HepG2 (cell line): Measurements from ENCODE around the gene SIK3. TPM values are rescaled to one million over a fixed set of nuclear protein-coding genes. Genes with fewer than 3 reads are reported as not detected.

Experiments used
- MAFK ChIP-seq, 2 experiments: IDR thresholded peaks in 1 of 2; conservative IDR thresholded peaks in 1 of 2; 2 replicates each; pipeline ENCODE4 v1.6.1; 2011; ENCODE audit warnings: improper control_type of control experiment in 2 of 2, low read length in 2 of 2
- ZHX2 ChIP-seq, 2 experiments: sonication (generic) in 1 of 2; formaldehyde crosslinking in 1 of 2; IDR thresholded peaks; 2 replicates each; pipeline versions ENCODE4 v1.6.1 to v1.9.0; 2014 to 2022; ENCODE audit warnings: antibody characterized with exemption in 1 of 2, borderline replicate concordance in 1 of 2, inconsistent platforms in 1 of 2, low read depth in 1 of 2, missing genetic modification reagents in 1 of 2
- polyA plus RNA-seq, 8 experiments: library from polyadenylated mRNA; depleted of rRNA in 3 of 8; stranded (reverse) in 7 of 8; unstranded in 1 of 8; fragments of >200 nt; fragmentation: Illumina TruSeq in 4 of 8; extraction: Trizol in 4 of 8; gene quantifications; 2 replicates each; pipeline versions ENCODE4 v1.2.1 to v1.2.3, GENCODE V29; 2011 to 2016; ENCODE audit warnings: low read depth in 4 of 8, missing spikeins in 1 of 8, mixed read lengths in 1 of 8; ENCODE audit not compliant: insufficient read depth in 1 of 8
- small RNA-seq, 3 experiments: library from RNA; depleted of rRNA; stranded (forward); fragments of <200 nt; gene quantifications; one replicate each; pipeline ENCODE3, GENCODE V24; 2012; ENCODE audit warnings: low read depth in 2 of 3, low replicate concordance in 1 of 3; ENCODE audit not compliant: insufficient read length in 3 of 3, insufficient read depth in 2 of 3
- total RNA-seq, 5 experiments: library from RNA; depleted of rRNA; stranded (reverse); fragments of >200 nt; fragmentation: Illumina TruSeq; extraction: Trizol; gene quantifications; 2 replicates each; pipeline ENCODE4 v1.2.3, GENCODE V29; 2016; ENCODE audit warnings: low read depth in 1 of 5

SIK3 gene
- total and polyA plus RNA-seq, 2 of the 13 experiments (the other 11 are each of a cell fraction or from before 2014, with no cell fraction given) = 5.7 to 9.8 TPM

- no peak for TF ChIP-seq ZHX2 (IDR thresholded peaks at IDR 0.05; ENCODE audit: low read depth)
- no peak for TF ChIP-seq ZHX2 (CRISPR knock-in tag; IDR thresholded peaks at IDR 0.05; ENCODE audit: borderline replicate concordance)
- TF ChIP-seq MAFK (conservative IDR thresholded peaks at IDR 0.05 in 1 of 2, IDR thresholded peaks at IDR 0.05 in 1 of 2; ENCODE audit: low read length in 2 of 2) = no peak
Observed at GRCh38 chr11:116793772-116794097, 304.5 kb downstream of the SIK3 start (continued).

Small RNA genes within 50 kb of the gene (small RNA-seq; reads per million reads assigned to genes)
- gene AP000936.3 (0 reads per million in 3 experiments), gene RNY4P6 (0 to 5.8 (median 1.6) reads per million in 3 experiments)

Other genes with a start within 250 kb of the SIK3 start
- 104 and 178 TPM in 2 replicates for gene PAFAH1B2, start 45.9 kb upstream of the SIK3 start, total RNA-seq (2016; rRNA removed; fragmentation: Illumina TruSeq; extraction: Trizol)
- 27.0 and 28.8 TPM in 2 replicates for gene PAFAH1B2, start 45.9 kb upstream of the SIK3 start, polyA plus RNA-seq (2011; rRNA removed)
- 6.8 and 11.5 TPM in 2 replicates for gene SIDT2, start 80.3 kb upstream of the SIK3 start, total RNA-seq (2016; rRNA removed; fragmentation: Illumina TruSeq; extraction: Trizol)
- gene SIDT2, start 80.3 kb upstream of the SIK3 start, polyA plus RNA-seq (2011; rRNA removed) = 26.8 and 28.0 TPM in 2 replicates
- 75.4 and 93.7 TPM in 2 replicates for gene TAGLN, start 100.9 kb upstream of the SIK3 start, total RNA-seq (2016; rRNA removed; fragmentation: Illumina TruSeq; extraction: Trizol)
- gene TAGLN, start 100.9 kb upstream of the SIK3 start, polyA plus RNA-seq (2011; rRNA removed) = 12.6 and 14.1 TPM in 2 replicates
- 6.8 and 13.8 TPM in 2 replicates for gene PCSK7, start 133.6 kb upstream of the SIK3 start, total RNA-seq (2016; rRNA removed; fragmentation: Illumina TruSeq; extraction: Trizol)
- 13.4 and 14.4 TPM in 2 replicates for gene PCSK7, start 133.6 kb upstream of the SIK3 start, polyA plus RNA-seq (2011; rRNA removed)
- gene RNF214, start 134.2 kb upstream of the SIK3 start, total RNA-seq (2016; rRNA removed; fragmentation: Illumina TruSeq; extraction: Trizol) = 10.7 and 12.4 TPM in 2 replicates
- 12.6 and 12.8 TPM in 2 replicates for gene RNF214, start 134.2 kb upstream of the SIK3 start, polyA plus RNA-seq (2011; rRNA removed)
- gene BACE1-AS, start 192.9 kb upstream of the SIK3 start, total RNA-seq (2016; rRNA removed; fragmentation: Illumina TruSeq; extraction: Trizol) = 2.0 and 2.9 TPM in 2 replicates
- 3.6 and 3.9 TPM in 2 replicates for gene BACE1-AS, start 192.9 kb upstream of the SIK3 start, polyA plus RNA-seq (2011; rRNA removed)
- 7.5 and 10.2 TPM in 2 replicates for gene BACE1, start 217.8 kb upstream of the SIK3 start, total RNA-seq (2016; rRNA removed; fragmentation: Illumina TruSeq; extraction: Trizol)
- 17.9 and 19.0 TPM in 2 replicates for gene BACE1, start 217.8 kb upstream of the SIK3 start, polyA plus RNA-seq (2011; rRNA removed)
- 9.6 and 15.2 TPM in 2 replicates for gene CEP164, start 229.4 kb upstream of the SIK3 start, total RNA-seq (2016; rRNA removed; fragmentation: Illumina TruSeq; extraction: Trizol)
- gene CEP164, start 229.4 kb upstream of the SIK3 start, polyA plus RNA-seq (2011; rRNA removed) = 9.8 and 11.4 TPM in 2 replicates